ENCODE results near the gene PPIF.

The PPIF gene

GRCh38 chr10:79387466-79387973 is 40.3 kb downstream of the PPIF start:
- H3K27ac ChIP-seq: no peak overlapping the region
- TF ChIP-seq, protein P1, sequence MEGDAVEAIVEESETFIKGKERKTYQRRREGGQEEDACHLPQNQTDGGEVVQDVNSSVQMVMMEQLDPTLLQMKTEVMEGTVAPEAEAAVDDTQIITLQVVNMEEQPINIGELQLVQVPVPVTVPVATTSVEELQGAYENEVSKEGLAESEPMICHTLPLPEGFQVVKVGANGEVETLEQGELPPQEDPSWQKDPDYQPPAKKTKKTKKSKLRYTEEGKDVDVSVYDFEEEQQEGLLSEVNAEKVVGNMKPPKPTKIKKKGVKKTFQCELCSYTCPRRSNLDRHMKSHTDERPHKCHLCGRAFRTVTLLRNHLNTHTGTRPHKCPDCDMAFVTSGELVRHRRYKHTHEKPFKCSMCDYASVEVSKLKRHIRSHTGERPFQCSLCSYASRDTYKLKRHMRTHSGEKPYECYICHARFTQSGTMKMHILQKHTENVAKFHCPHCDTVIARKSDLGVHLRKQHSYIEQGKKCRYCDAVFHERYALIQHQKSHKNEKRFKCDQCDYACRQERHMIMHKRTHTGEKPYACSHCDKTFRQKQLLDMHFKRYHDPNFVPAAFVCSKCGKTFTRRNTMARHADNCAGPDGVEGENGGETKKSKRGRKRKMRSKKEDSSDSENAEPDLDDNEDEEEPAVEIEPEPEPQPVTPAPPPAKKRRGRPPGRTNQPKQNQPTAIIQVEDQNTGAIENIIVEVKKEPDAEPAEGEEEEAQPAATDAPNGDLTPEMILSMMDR (conservative IDR thresholded peaks at IDR 0.05): no peak

GRCh38 chr10:79387974-79388850 is 40.9 kb downstream of the PPIF start:
- no peak overlapping the region for H3K27ac ChIP-seq
- TF ChIP-seq, protein P1 (conservative IDR thresholded peaks at IDR 0.05): no peak

GRCh38 chr10:79390057-79390456 is 42.8 kb downstream of the PPIF start:
- H3K27ac ChIP-seq: no peak overlapping the region
- TF ChIP-seq, protein P1 (conservative IDR thresholded peaks at IDR 0.05): no peak

- TF ChIP-seq, protein P1 (conservative IDR thresholded peaks at IDR 0.05): no peak
- H3K27ac ChIP-seq: no peak overlapping the region
Observed at GRCh38 chr10:79390551-79391229, 43.4 kb downstream of the PPIF start.

GRCh38 chr10:79391231-79392019 is 44.2 kb downstream of the PPIF start:
- TF ChIP-seq, protein P1 (conservative IDR thresholded peaks at IDR 0.05): no peak
- no peak overlapping the region for H3K27ac ChIP-seq

DNA sequence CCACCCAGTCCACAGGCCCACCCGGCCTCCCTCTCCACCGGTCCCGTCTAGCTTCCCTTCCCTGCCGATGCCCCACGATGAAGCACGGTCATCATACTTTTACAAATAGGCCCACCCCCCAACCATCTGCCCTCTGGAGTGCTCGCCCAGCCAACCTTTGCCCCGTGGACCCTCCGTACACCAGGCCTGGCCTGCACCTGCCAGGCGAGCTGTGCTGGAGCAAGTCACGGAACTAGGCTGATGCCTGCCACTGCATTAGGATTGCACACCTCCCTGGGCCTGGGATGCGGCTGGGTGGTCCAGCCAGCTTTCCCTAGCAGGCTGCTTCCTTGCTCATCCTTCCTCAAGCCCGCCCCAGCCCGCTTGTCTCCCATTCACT is 44.7 kb downstream of the PPIF start:
- no peak overlapping the region for H3K27ac ChIP-seq
- TF ChIP-seq, protein P1 (conservative IDR thresholded peaks at IDR 0.05): no peak
